ENCODE data around the gene PLCB1. TPM values are rescaled to one million over a fixed set of nuclear protein-coding genes. Genes with fewer than 3 reads are reported as not detected.

PLCB1 gene
- total and polyA plus RNA-seq, 2 donors (not counting 3 experiments of a cell fraction or from before 2014, with no cell fraction given): 10.2 to 53.4 TPM

DNA sequence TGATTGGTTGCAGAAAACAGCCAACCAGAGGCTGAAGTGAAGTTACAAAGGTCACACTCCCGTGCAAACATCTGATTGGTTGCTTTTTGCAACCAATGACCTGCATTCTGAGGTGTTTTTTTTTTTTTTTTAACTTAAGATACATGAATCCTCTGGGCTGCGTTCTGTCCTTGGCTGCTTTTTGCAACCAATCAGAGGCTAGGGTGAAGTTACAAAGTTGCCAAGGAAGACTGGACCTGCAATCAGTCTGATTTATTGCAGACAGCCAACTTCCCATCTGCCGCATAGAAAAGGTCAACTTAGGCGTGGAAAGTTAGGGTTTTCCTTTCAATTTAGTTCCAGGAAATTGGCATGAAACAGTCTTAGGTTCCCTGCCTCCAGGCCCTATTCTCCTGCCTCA, 292.9 kb downstream of the PLCB1 start:
- no peaks in the 10 kb centered on the region for H3K27me3 ChIP-seq (ENCODE audit: control insufficient read depth in 2 of 2, insufficient read depth in 2 of 2, low read length in 2 of 2)
- H4K20me1 ChIP-seq (replicated peaks; ENCODE audit: control insufficient read depth, extremely low read depth, insufficient read depth, low read length): no peaks in the 10 kb centered on the region
- H3K9ac ChIP-seq (replicated peaks; ENCODE audit: extremely low read depth, insufficient read depth, low read length): no peak overlapping the region
- no peak overlapping the region for H3K4me3 ChIP-seq (replicated peaks in 1 of 3; ENCODE audit: insufficient read depth in 1 of 3, low read depth in 1 of 3, low read length in 3 of 3)
- TF ChIP-seq, protein P1, sequence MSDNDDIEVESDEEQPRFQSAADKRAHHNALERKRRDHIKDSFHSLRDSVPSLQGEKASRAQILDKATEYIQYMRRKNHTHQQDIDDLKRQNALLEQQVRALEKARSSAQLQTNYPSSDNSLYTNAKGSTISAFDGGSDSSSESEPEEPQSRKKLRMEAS (IDR thresholded peaks at IDR 0.05; ENCODE audit: insufficient read depth, insufficient read length): no peak
- TF ChIP-seq MYC (IDR thresholded peaks at IDR 0.05; ENCODE audit: low read depth, low read length) (no peak), POLR2A (IDR thresholded peaks at IDR 0.05; ENCODE audit: low read depth, low read length) (no peak), GATA2 (IDR thresholded peaks at IDR 0.05; ENCODE audit: insufficient read depth, insufficient read length, low read depth, low read length) (no peak), JUN (IDR thresholded peaks at IDR 0.05; ENCODE audit: borderline replicate concordance, insufficient read depth, insufficient read length, low read depth) (no peak), FOS (IDR thresholded peaks at IDR 0.05; ENCODE audit: borderline replicate concordance, insufficient read depth, low read length) (no peak), POLR2AphosphoS5 (IDR thresholded peaks at IDR 0.05; ENCODE audit: insufficient read depth, low read depth, low read length) (no peak), EZH2 (IDR thresholded peaks at IDR 0.05; ENCODE audit: borderline replicate concordance, low read depth, low read length, severe bottlenecking) (no peak)
- TF ChIP-seq, protein P2, sequence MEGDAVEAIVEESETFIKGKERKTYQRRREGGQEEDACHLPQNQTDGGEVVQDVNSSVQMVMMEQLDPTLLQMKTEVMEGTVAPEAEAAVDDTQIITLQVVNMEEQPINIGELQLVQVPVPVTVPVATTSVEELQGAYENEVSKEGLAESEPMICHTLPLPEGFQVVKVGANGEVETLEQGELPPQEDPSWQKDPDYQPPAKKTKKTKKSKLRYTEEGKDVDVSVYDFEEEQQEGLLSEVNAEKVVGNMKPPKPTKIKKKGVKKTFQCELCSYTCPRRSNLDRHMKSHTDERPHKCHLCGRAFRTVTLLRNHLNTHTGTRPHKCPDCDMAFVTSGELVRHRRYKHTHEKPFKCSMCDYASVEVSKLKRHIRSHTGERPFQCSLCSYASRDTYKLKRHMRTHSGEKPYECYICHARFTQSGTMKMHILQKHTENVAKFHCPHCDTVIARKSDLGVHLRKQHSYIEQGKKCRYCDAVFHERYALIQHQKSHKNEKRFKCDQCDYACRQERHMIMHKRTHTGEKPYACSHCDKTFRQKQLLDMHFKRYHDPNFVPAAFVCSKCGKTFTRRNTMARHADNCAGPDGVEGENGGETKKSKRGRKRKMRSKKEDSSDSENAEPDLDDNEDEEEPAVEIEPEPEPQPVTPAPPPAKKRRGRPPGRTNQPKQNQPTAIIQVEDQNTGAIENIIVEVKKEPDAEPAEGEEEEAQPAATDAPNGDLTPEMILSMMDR (IDR thresholded peaks at IDR 0.05; ENCODE audit: extremely low read depth in 1 of 2, insufficient read depth in 1 of 2, low read depth in 1 of 2, low read length in 2 of 2): no peak
- no TSS peak for BruUV-seq (replicated peaks)
- ChIA-PET POLR2A (no interaction called here), CTCF (no interaction called here)
- FAIRE-seq (no peak), DNase-seq (ENCODE audit: low read depth, low spot score) (no peak)
- H3K4me1 ChIP-seq (ENCODE audit: control insufficient read depth, extremely low read depth, insufficient read depth, low read length): peaks cover 8% of the 10 kb centered on the region
- H2AFZ ChIP-seq (ENCODE audit: low read depth, low read length): no peak overlapping the region
- H3K4me2 ChIP-seq (ENCODE audit: insufficient read depth, low read length): no peak overlapping the region
- dilution Hi-C loops (cut with MboI; ENCODE audit: extremely low pct_ligation_motif_present, low sequenced_read_pairs): no loop called here
- no peaks in the 10 kb centered on the region for H3K9me1 ChIP-seq (replicated peaks; ENCODE audit: control insufficient read depth, extremely low read depth, insufficient read depth, low read length)
- intact Hi-C loops (cut with micrococcal nuclease): no loop called here
- no peaks in the 10 kb centered on the region for H3K9me3 ChIP-seq (replicated peaks; ENCODE audit: control insufficient read depth, insufficient read depth, low read length)
- no peaks in the 10 kb centered on the region for H3K36me3 ChIP-seq (ENCODE audit: control insufficient read depth in 2 of 2, extremely low read depth in 1 of 2, insufficient read depth in 2 of 2, low read length in 2 of 2)
- no peaks in the 10 kb centered on the region for H3K79me2 ChIP-seq (ENCODE audit: control insufficient read depth, insufficient read depth, low read length)
- H3K27ac ChIP-seq (ENCODE audit: insufficient read depth, low read depth, low read length): no peak overlapping the region
